ENCODE measurements around the gene ZNF205. TPM values are rescaled to one million over a fixed set of nuclear protein-coding genes. Genes with fewer than 3 reads are reported as not detected.

ZNF205 gene
- polyA plus RNA-seq, 3 donors, result 1.0 to 6.7 (median 1.3) TPM

DNA sequence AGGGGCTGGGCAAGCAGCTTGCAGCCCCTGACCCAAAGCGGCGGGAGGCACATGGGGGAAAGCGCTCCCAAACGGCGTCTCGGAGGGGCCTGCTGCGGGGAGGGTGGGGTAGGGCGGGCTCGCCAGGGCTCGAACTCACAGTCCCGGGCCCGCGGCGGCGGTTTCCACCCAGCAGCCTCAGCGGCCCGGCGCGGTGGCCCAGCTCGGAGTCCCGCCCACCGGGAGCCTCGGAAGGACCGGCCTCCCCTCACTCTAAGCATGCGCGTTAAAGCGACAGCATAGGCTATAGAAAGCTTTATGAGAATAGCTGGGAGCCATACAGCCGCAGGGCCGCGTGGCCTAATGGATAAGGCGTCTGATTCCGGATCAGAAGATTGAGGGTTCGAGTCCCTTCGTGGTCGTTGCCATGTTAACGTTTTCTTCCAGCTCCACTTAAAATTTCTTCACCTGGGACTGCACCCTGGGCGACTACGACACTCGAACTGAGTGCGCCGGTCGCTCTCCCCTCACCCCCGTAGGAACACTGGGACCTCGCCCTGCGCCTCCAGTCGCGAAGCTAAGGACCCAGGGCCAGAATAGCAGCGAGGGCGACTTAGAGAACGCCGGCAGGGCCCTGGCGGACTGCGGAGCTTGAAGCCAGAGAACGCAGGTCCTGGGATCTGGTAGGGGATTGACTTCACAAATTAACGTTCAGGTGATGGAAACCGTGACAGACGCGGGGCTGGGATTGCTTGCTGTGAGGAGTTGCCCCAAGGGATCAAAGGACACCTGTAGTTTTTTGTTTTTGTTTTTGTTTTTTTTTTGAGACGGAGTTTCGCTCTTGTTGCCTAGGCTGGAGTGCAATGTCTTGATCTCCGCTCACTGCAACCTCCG, 38.2 kb downstream of the ZNF205 start:
- DNase-seq, result peak; percentile 91 to 97 (median 92)
- peak overlapping the region; percentile 66 for H3K9ac ChIP-seq (ENCODE audit: insufficient read depth, low read length, poor library complexity, severe bottlenecking)
- intact Hi-C loops (cut with micrococcal nuclease), result loop anchor here in 1 of 2 donors (2.0 to 10.0 kb wide), 3 partner anchors 16 to 304 kb away; partner anchors contain the start of gene ZNF213

DNA sequence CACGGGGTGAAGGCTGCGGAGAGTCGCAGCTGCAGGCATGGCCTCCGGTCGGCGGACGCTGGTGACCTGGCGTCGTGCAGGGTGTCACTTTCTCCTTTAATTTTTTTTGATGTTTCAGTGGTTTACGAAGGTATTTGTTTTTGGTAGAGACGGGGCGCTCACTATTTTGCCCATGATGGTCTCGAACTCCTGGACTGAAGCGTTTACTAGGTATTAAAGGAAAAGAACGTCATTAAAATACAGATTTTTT, 39.6 kb downstream of the ZNF205 start:
- WGBS (ENCODE audit: insufficient coverage), result 0% methylated on average over 9 of the region's 15 CpGs
- intact Hi-C loops (cut with micrococcal nuclease), result loop anchor here in 1 of 2 donors (10.0 kb wide), 2 partner anchors 47 to 303 kb away; no protein-coding TSS in a partner anchor
- no peak overlapping the region for H3K9ac ChIP-seq (ENCODE audit: insufficient read depth, low read length, poor library complexity, severe bottlenecking)
- no peak overlapping the region for H2AFZ ChIP-seq (ENCODE audit: insufficient read depth, low read depth, low read length, poor library complexity, severe bottlenecking)
- H3K36me3 ChIP-seq (replicated peaks in 1 of 2; ENCODE audit: control insufficient read depth in 1 of 2, insufficient read depth in 2 of 2, low read length in 2 of 2), result no peaks in the 10 kb centered on the region
- Mint-ChIP-seq H3K27me3 (ENCODE audit: low read depth in 3 of 3) (peaks cover 50 to 66% (median 61%) of the 10 kb centered on the region in 3 donors), H3K4me1 (peaks cover 31% of the 10 kb centered on the region), H3K4me3 (peak overlapping the region; percentile 82 to 90), H3K9me3 (peaks cover 0 to 10% (median 9%) of the 10 kb centered on the region in 7 donors), H3K27ac (peak overlapping the region in 2 of 7 donors; percentile 25 to 52), H3K36me3 (peaks cover 0 to 2% of the 10 kb centered on the region in 2 donors)
- no peaks in the 10 kb centered on the region for H3K9me3 ChIP-seq (replicated peaks in 1 of 2; ENCODE audit: control insufficient read depth in 1 of 2, insufficient read depth in 1 of 2, low read length in 2 of 2)
- H3K27ac ChIP-seq (ENCODE audit: low read depth in 1 of 2, low read length in 2 of 2), result no peak overlapping the region
- H3K4me1 ChIP-seq (ENCODE audit: control insufficient read depth in 1 of 2, insufficient read depth in 2 of 2, low read length in 2 of 2), result peaks cover 33 to 38% of the 10 kb centered on the region in 2 donors
- H4K20me1 ChIP-seq (ENCODE audit: insufficient read depth, low read length), result no peaks in the 10 kb centered on the region
- no peaks in the 10 kb centered on the region for H3K79me2 ChIP-seq (ENCODE audit: insufficient read depth, low read length)
- DNase-seq, result peak in 1 of 3 donors; percentile 9
- TF ChIP-seq, protein P1, sequence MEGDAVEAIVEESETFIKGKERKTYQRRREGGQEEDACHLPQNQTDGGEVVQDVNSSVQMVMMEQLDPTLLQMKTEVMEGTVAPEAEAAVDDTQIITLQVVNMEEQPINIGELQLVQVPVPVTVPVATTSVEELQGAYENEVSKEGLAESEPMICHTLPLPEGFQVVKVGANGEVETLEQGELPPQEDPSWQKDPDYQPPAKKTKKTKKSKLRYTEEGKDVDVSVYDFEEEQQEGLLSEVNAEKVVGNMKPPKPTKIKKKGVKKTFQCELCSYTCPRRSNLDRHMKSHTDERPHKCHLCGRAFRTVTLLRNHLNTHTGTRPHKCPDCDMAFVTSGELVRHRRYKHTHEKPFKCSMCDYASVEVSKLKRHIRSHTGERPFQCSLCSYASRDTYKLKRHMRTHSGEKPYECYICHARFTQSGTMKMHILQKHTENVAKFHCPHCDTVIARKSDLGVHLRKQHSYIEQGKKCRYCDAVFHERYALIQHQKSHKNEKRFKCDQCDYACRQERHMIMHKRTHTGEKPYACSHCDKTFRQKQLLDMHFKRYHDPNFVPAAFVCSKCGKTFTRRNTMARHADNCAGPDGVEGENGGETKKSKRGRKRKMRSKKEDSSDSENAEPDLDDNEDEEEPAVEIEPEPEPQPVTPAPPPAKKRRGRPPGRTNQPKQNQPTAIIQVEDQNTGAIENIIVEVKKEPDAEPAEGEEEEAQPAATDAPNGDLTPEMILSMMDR (IDR thresholded peaks at IDR 0.05), result no peak
- H3K4me3 ChIP-seq (replicated peaks in 1 of 3; ENCODE audit: low read depth in 2 of 3, low read length in 3 of 3), result peak overlapping the region in 1 of 3 experiments; percentile 69
- H3K27me3 ChIP-seq (ENCODE audit: control insufficient read depth in 2 of 2, insufficient read depth in 2 of 2, low read length in 2 of 2), result peaks cover 4 to 53% of the 10 kb centered on the region in 2 donors
- H3K4me2 ChIP-seq (replicated peaks; ENCODE audit: extremely low read depth, low read length, poor library complexity, severe bottlenecking), result peak overlapping the region; percentile 85

More for the DNA sequence above, 38.2 kb downstream of the ZNF205 start:
- Histone ChIP-seq H2AFZ (ENCODE audit: insufficient read depth, low read depth, low read length, poor library complexity, severe bottlenecking) (peak overlapping the region; percentile 91), H3K4me3 (replicated peaks in 1 of 3; ENCODE audit: low read depth in 2 of 3, low read length in 3 of 3) (peak overlapping the region; percentile 65 to 93 (median 74)), H3K27me3 (ENCODE audit: control insufficient read depth in 2 of 2, insufficient read depth in 2 of 2, low read length in 2 of 2) (peaks cover 4 to 41% of the 10 kb centered on the region in 2 donors), H3K27ac (ENCODE audit: low read depth in 1 of 2, low read length in 2 of 2) (peak overlapping the region; percentile 51 to 53), H3K9me3 (replicated peaks in 1 of 2; ENCODE audit: control insufficient read depth in 1 of 2, insufficient read depth in 1 of 2, low read length in 2 of 2) (no peaks in the 10 kb centered on the region), H3K79me2 (ENCODE audit: insufficient read depth, low read length) (no peaks in the 10 kb centered on the region), H3K4me1 (ENCODE audit: control insufficient read depth in 1 of 2, insufficient read depth in 2 of 2, low read length in 2 of 2) (peaks cover 33 to 38% of the 10 kb centered on the region in 2 donors), H3K36me3 (replicated peaks in 1 of 2; ENCODE audit: control insufficient read depth in 1 of 2, insufficient read depth in 2 of 2, low read length in 2 of 2) (no peaks in the 10 kb centered on the region), H4K20me1 (ENCODE audit: insufficient read depth, low read length) (no peaks in the 10 kb centered on the region), H3K4me2 (replicated peaks; ENCODE audit: extremely low read depth, low read length, poor library complexity, severe bottlenecking) (peak overlapping the region; percentile 85)
- H3K9me3 Mint-ChIP-seq, result peaks cover 0 to 10% (median 7%) of the 10 kb centered on the region in 7 donors
- WGBS (ENCODE audit: insufficient coverage), result 0% methylated on average over 48 of the region's 62 CpGs
- TF ChIP-seq, protein P1 (IDR thresholded peaks at IDR 0.05), result no peak
- H3K27me3 Mint-ChIP-seq (ENCODE audit: low read depth in 3 of 3), result peaks cover 38 to 55% (median 48%) of the 10 kb centered on the region in 3 donors
- peaks cover 0 to 2% of the 10 kb centered on the region in 2 donors for H3K36me3 Mint-ChIP-seq
- peak overlapping the region; percentile 71 to 88 (median 80) for H3K27ac Mint-ChIP-seq
- peaks cover 31% of the 10 kb centered on the region for H3K4me1 Mint-ChIP-seq
- H3K4me3 Mint-ChIP-seq, result peak overlapping the region; percentile 87 to 92
